Astrocyte (in vitro differentiated cells and primary cell): ENCODE measurements around the gene PPIP5K1. TPM values are rescaled to one million over a fixed set of nuclear protein-coding genes. Genes with fewer than 3 reads are reported as not detected.
A peak's percentile ranks its signal among the peaks of the same experiment; 100 is the strongest.

Experiments
- DNase-seq: peaks from one replicate; pipeline ENCODE4 v3.0.0-alpha.2; 2010; ENCODE audit warnings: low read depth
- FAIRE-seq: peaks from 2 replicates; lab custom pipeline; 2011; peaks lifted over from hg19 to GRCh38; lab: Jason Lieb, UNC
- H2AFZ ChIP-seq: 2 replicates; pipeline ENCODE4 v1.6.0; 2012; ENCODE audit warnings: low read depth, low read length, inconsistent platforms
- H3K27ac ChIP-seq: 2 replicates; pipeline ENCODE4 v1.5.1; 2011; ENCODE audit warnings: low read depth, low read length, inconsistent platforms
- H3K27me3 ChIP-seq: 2 replicates; pipeline ENCODE4 v1.6.0; 2011; ENCODE audit warnings: low read length, inconsistent platforms; ENCODE audit not compliant: insufficient read depth
- H3K36me3 ChIP-seq: 2 replicates; pipeline ENCODE4 v1.5.1; 2011; ENCODE audit warnings: low read length, inconsistent platforms; ENCODE audit not compliant: insufficient read depth
- H3K4me1 ChIP-seq: 2 replicates; pipeline ENCODE4 v1.5.1; 2011; ENCODE audit warnings: low read length, inconsistent platforms; ENCODE audit not compliant: insufficient read depth
- H3K4me2 ChIP-seq: 2 replicates; pipeline ENCODE4 v1.6.0; 2012; ENCODE audit warnings: low read length, inconsistent platforms
- H3K4me3 ChIP-seq: 2 replicates; pipeline ENCODE4 v1.5.1; 2011; ENCODE audit warnings: low read depth, mild to moderate bottlenecking, low read length, inconsistent platforms; ENCODE audit not compliant: insufficient read depth
- H3K79me2 ChIP-seq: 2 replicates; pipeline ENCODE4 v1.6.0; 2012; ENCODE audit warnings: mild to moderate bottlenecking, low read length, inconsistent platforms; ENCODE audit not compliant: insufficient read depth
- H3K9ac ChIP-seq: 2 replicates; pipeline ENCODE4 v1.6.0; 2012; ENCODE audit warnings: mild to moderate bottlenecking, low read length, inconsistent platforms
- H3K9me3 ChIP-seq: 2 replicates; pipeline ENCODE4 v1.5.1; 2012; ENCODE audit warnings: low read depth, mild to moderate bottlenecking, low read length, inconsistent platforms; ENCODE audit not compliant: insufficient read depth
- H4K20me1 ChIP-seq: 2 replicates; pipeline ENCODE4 v1.6.0; 2012; ENCODE audit warnings: low read length, inconsistent platforms; ENCODE audit not compliant: insufficient read depth
- H3K27ac Mint-ChIP-seq: one replicate; pipeline ENCODE4 v1.8.0; 2021; ENCODE audit warnings: mild to moderate bottlenecking, mixed read lengths; ENCODE audit not compliant: unreplicated experiment
- H3K27me3 Mint-ChIP-seq: one replicate; pipeline ENCODE4 v1.8.0; 2021; ENCODE audit warnings: low read depth, mixed read lengths; ENCODE audit not compliant: unreplicated experiment
- H3K36me3 Mint-ChIP-seq: one replicate; pipeline ENCODE4 v1.8.0; 2021; ENCODE audit warnings: low read depth, mixed read lengths; ENCODE audit not compliant: unreplicated experiment
- H3K4me1 Mint-ChIP-seq: one replicate; pipeline ENCODE4 v1.8.0; 2021; ENCODE audit warnings: low read depth, mixed read lengths; ENCODE audit not compliant: unreplicated experiment
- H3K4me3 Mint-ChIP-seq: one replicate; pipeline ENCODE4 v1.8.0; 2021; ENCODE audit warnings: mild to moderate bottlenecking, moderate library complexity, mixed read lengths; ENCODE audit not compliant: unreplicated experiment
- H3K9me3 Mint-ChIP-seq: one replicate; pipeline ENCODE4 v1.8.0; 2021; ENCODE audit warnings: mild to moderate bottlenecking, mixed read lengths; ENCODE audit not compliant: unreplicated experiment
- CTCF ChIP-seq: IDR thresholded peaks from 2 replicates; pipeline ENCODE4 v1.5.1; 2011; ENCODE audit warnings: low read depth, mild to moderate bottlenecking, inconsistent platforms, low read length, moderate library complexity; ENCODE audit not compliant: insufficient read depth
- EZH2 ChIP-seq: IDR thresholded peaks from 2 replicates; pipeline ENCODE4 v1.6.1; 2012; ENCODE audit warnings: mild to moderate bottlenecking, low read length, inconsistent platforms; ENCODE audit not compliant: insufficient read depth
- total RNA-seq: library from RNA; stranded (reverse); gene quantifications from 2 replicates; pipeline ENCODE4 v1.2.1, GENCODE V29; 2021

Gene PPIP5K1
- total RNA-seq, 1 donor from 2014 or later, result 21.4 TPM

DNA sequence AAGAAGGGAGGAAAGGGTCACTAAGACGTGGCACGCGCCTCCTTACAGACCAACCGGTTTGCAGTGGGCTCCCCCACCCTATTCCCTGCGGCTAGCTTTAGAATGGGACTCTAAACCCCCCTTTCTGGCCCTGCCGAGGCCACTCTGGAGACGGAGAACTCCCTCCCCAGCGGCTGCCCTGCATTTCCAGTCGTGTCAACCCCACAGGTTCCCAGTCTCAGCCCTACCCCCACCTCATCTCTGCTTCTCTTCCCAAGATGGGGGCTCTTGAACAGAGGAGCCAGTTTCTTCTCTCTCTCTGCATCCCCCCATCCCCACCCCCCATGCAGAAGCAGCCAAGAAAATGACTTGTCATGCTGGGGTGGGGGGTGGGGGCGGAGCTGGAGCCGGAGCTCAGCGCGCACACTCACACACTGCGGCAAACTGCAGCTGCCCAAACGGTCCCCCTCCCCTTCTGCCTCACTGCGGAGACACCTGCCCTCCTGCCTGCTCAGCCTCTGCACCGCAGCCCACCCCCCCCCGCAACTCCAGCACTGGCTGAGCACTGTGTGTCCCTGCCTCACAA is 71.7 kb downstream of the PPIP5K1 start:
- H3K36me3 Mint-ChIP-seq, result peaks cover 28% of the 10 kb centered on the region
- peaks cover 34% of the 10 kb centered on the region for H3K4me1 ChIP-seq
- no peaks in the 10 kb centered on the region for H3K27me3 ChIP-seq
- no peaks in the 10 kb centered on the region for H3K9me3 ChIP-seq
- H3K4me3 ChIP-seq, result peak overlapping the region; percentile 82
- H3K9ac ChIP-seq, result peak overlapping the region; percentile 86
- peak overlapping the region; percentile 95 for H3K4me2 ChIP-seq
- peaks cover 38% of the 10 kb centered on the region for H3K4me1 Mint-ChIP-seq
- peak overlapping the region; percentile 29 for H2AFZ ChIP-seq
- peak overlapping the region; percentile 94 for H3K27ac Mint-ChIP-seq
- FAIRE-seq (no peak), DNase-seq (peak; percentile 60)
- peaks cover 27% of the 10 kb centered on the region for H3K79me2 ChIP-seq
- H4K20me1 ChIP-seq, result peaks cover 48% of the 10 kb centered on the region
- peaks cover 2% of the 10 kb centered on the region for H3K9me3 Mint-ChIP-seq
- TF ChIP-seq CTCF, result no peak
- no peak for TF ChIP-seq EZH2
- peak overlapping the region; percentile 60 for H3K27ac ChIP-seq
- H3K36me3 ChIP-seq, result peaks cover 27% of the 10 kb centered on the region
- no peaks in the 10 kb centered on the region for H3K27me3 Mint-ChIP-seq
- peak overlapping the region; percentile 99 for H3K4me3 Mint-ChIP-seq

DNA sequence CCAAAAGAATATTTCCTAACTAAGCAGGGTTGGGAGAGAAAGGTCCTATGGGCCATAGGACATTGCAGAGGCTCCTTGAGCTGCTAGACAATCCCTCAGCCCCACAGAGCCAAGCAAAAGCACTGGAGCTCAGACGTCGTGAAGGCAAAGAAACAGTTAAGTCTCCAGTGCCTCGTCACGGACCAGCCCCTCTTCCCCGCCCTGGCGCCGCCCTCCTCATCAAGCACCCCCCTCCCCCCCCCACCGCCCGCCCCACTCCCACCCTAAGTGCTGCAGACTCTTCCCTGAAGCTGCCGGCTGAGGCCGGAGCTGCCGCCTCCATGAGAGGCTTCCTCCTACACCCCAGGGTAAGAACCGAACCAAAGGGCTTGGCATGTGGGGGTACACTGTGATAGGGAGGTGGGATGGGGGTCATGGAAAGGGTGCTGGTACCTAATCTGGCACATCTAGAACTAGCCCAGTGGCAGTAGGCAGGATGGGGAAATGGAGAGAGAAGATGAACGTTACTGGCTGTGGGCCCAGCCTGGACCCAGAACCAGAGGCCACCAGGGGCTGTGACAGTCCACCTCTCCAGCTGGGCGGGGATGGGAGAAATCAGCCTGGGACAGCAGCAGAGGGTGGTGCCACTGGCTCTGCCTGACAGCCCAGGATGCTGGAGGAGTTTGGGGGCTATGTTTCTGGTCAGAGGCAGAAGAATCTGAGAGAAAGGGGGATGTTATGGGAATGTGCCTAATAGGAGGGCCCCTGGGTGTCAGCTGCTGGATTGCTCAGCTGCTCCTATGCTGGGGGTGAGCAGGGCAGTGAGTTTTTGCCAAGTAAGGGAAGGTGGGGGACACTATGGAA is 72.4 kb downstream of the PPIP5K1 start, which contains the start of gene MAP1A:
MAP1A (plus strand) TSS at position 255 of the 843 bp plus-strand sequence. CDS start 3,866 bp downstream, outside the sequence.
- Histone ChIP-seq H3K4me1 (peaks cover 34% of the 10 kb centered on the region), H3K4me3 (peak within 1 kb of the TSS; percentile 82), H3K9ac (peak within 1 kb of the TSS; percentile 86), H3K4me2 (peak within 1 kb of the TSS; percentile 95), H3K9me3 (no peaks in the 10 kb centered on the region), H2AFZ (peak within 1 kb of the TSS; percentile 66), H3K79me2 (peaks cover 27% of the 10 kb centered on the region), H4K20me1 (peaks cover 41% of the 10 kb centered on the region), H3K27ac (peak within 1 kb of the TSS; percentile 60), H3K36me3 (peaks cover 21% of the 10 kb centered on the region), H3K27me3 (no peaks in the 10 kb centered on the region)
- Mint-ChIP-seq H3K27ac (peak within 1 kb of the TSS; percentile 97), H3K36me3 (peaks cover 23% of the 10 kb centered on the region), H3K27me3 (peaks cover 2% of the 10 kb centered on the region), H3K4me3 (peak within 1 kb of the TSS; percentile 99), H3K9me3 (peaks cover 1% of the 10 kb centered on the region), H3K4me1 (peaks cover 38% of the 10 kb centered on the region)
- no peak for FAIRE-seq
- DNase-seq, result peak; percentile 53
- no peak for TF ChIP-seq EZH2
- no peak for TF ChIP-seq CTCF
